Pancreas (tissue), 10 donors: Measurements from ENCODE around the gene KHNYN. TPM values are rescaled to one million over a fixed set of nuclear protein-coding genes. Genes with fewer than 3 reads are reported as not detected.
"Not testable (repeated sequence)": the region's sequence is repeated elsewhere in the genome, so short reads cannot be mapped to it uniquely, and the experiment has no call there.

ENCODE experiments used
- ATAC-seq, 4 donors: fragments of 200-7000 bp; cut with Tn5 transposase; one replicate each; pipeline versions ENCODE4 v1.8.0 to v1.9.1; 2020; ENCODE audit warnings: mild to moderate bottlenecking in 4 of 4, moderate library complexity in 4 of 4
- DNase-seq, 6 donors: peaks; one replicate each; pipeline ENCODE4 v3.0.0-alpha.2; 2020
- FAIRE-seq: peaks from 2 replicates; lab custom pipeline; 2012; peaks lifted over from hg19 to GRCh38; lab: Jason Lieb, UNC
- H3K27ac ChIP-seq, 4 donors: fragments of 200-600 bp; sonication (generic); 1 replicate in 3 of 4; 2 replicates in 1 of 4; pipeline versions ENCODE4 v1.5.0 to v1.8.0; 2020
- H3K27me3 ChIP-seq, 4 donors: fragments of 200-600 bp; one replicate each; pipeline ENCODE4 v1.8.0; 2021
- H3K36me3 ChIP-seq, 3 donors: fragments of 200-600 bp; sonication (generic) in 1 of 3; one replicate each; pipeline versions ENCODE4 v1.5.0 to v1.8.0; 2020 to 2021
- H3K4me1 ChIP-seq, 3 donors: fragments of 200-600 bp; one replicate each; pipeline ENCODE4 v1.8.0; 2021
- H3K4me3 ChIP-seq, 4 donors: fragments of 200-600 bp; sonication (generic) in 2 of 4; one replicate each; pipeline versions ENCODE4 v1.5.0 to v1.8.0; 2020 to 2021
- H3K9me3 ChIP-seq, 4 donors: fragments of 200-600 bp; one replicate each; pipeline ENCODE4 v1.8.0; 2021
- CTCF ChIP-seq, 4 donors: fragments of 200-600 bp; sonication (generic) in 3 of 4; IDR thresholded peaks; one replicate each; pipeline versions ENCODE4 v1.5.0 to v1.8.0; 2021; ENCODE audit warnings: antibody characterized with exemption in 4 of 4
- WGBS, 2 donors: extraction: QIAGEN DNeasy Blood & Tissue Kit; methylation state at CpG; one replicate each; pipeline ENCODE4 v1.1.7; 2013; 5-methylcytosine and 5-hydroxymethylcytosine counted together
- intact Hi-C, 3 donors: fragments of 100-400 bp; cut with DNase I; formaldehyde crosslinking; loops; one replicate each; pipeline versions ENCODE4 v1.11.1 to v1.14.2; 2022
- polyA plus RNA-seq, 2 donors: library from polyadenylated mRNA; stranded (reverse); fragments of 200-250 nt; gene quantifications; one replicate each; pipeline ENCODE4 v1.2.3, GENCODE V29; 2013
- total RNA-seq, 6 donors: library from RNA; stranded (reverse); fragmentation: NEBNext Ultra II Directional in 4 of 6; extraction: Animal tissue kit (Norgen Biotek cat#: 25700) in 4 of 6; gene quantifications; one replicate each; pipeline versions ENCODE4 v1.2.1 to v1.2.4, GENCODE V29; 2021 to 2023
- donor health status: healthy with polysubstance abuse.
- donor health status: DM: no; HTN: no; CAD: no; lungs with moderate emphysema.
- donor health status: DM: no; HTN: no; CAD: no.
- donor health status: control.
- donor health status: control.
- donor health status: Bipolar disorder and iron deficiency.
- donor health status: DM: yes; HTN: yes; CAD: no.
- donor health status: DM: no; HTN: no; CAD: no.
- donor health status: DM: no; HTN: no; CAD: no.
- donor health status: DM: yes; HTN: yes; CAD: no.

Gene KHNYN
- total and polyA plus RNA-seq, 8 donors = 21.8 to 42.9 (median 26.8) TPM

GRCh38 chr14:24475261-24475660 is 45.5 kb downstream of the KHNYN start:
- no peak overlapping the region for H3K27ac ChIP-seq
- DNase-seq = no peak
- TF ChIP-seq CTCF (IDR thresholded peaks at IDR 0.05) = no peak
- H3K27me3 ChIP-seq = no peaks in the 10 kb centered on the region
- 85 to 93% methylated on average over 4 of the region's 4 CpGs for whole genome bisulfite sequencing, 2 donors
- H3K4me1 ChIP-seq = no peaks in the 10 kb centered on the region
- no peaks in the 10 kb centered on the region for H3K9me3 ChIP-seq
- no peak for FAIRE-seq
- no peak overlapping the region for H3K4me3 ChIP-seq
- H3K36me3 ChIP-seq = no peaks in the 10 kb centered on the region
- no peak for ATAC-seq
- intact Hi-C loops = no loop called here

- WGBS, 2 donors = 4 to 96% methylated on average over 1 of the region's 1 CpG
- H3K4me1 ChIP-seq, FAIRE-seq, H3K27me3 ChIP-seq, DNase-seq, H3K27ac ChIP-seq, intact Hi-C loops, H3K4me3 ChIP-seq, H3K36me3 ChIP-seq, H3K9me3 ChIP-seq, ATAC-seq: not testable (repeated sequence)
Observed at GRCh38 chr14:24479999-24480398, 50.2 kb downstream of the KHNYN start.

- no peak for FAIRE-seq
- no peak overlapping the region for H3K4me3 ChIP-seq
Observed at GRCh38 chr14:24481622-24482324, 52.0 kb downstream of the KHNYN start.

GRCh38 chr14:24482699-24483303 is 53.0 kb downstream of the KHNYN start:
- intact Hi-C loops, ATAC-seq: not testable (repeated sequence)
- WGBS, 2 donors = 64 to 87% methylated on average over 2 of the region's 2 CpGs

More at GRCh38 chr14:24481622-24482324, 52.0 kb downstream of the KHNYN start:
- Histone ChIP-seq H3K4me1 (no peaks in the 10 kb centered on the region), H3K27me3 (no peaks in the 10 kb centered on the region), H3K9me3 (no peaks in the 10 kb centered on the region), H3K36me3 (no peaks in the 10 kb centered on the region), H3K27ac (no peak overlapping the region)
- peak in 2 of 4 donors; percentile 30 to 32 for TF ChIP-seq CTCF (IDR thresholded peaks at IDR 0.05)
- intact Hi-C loops = no loop called here
- 55 to 65% methylated on average over 23 of the region's 23 CpGs for WGBS, 2 donors
- ATAC-seq (peak in 3 of 4 donors; percentile 56 to 91 (median 73)), DNase-seq (peak in 5 of 6 donors; percentile 22 to 63 (median 32))

GRCh38 chr14:24483604-24484252 is 54.0 kb downstream of the KHNYN start:
- intact Hi-C loops = no loop called here
- no peaks in the 10 kb centered on the region for H3K9me3 ChIP-seq
- H3K27me3 ChIP-seq = no peaks in the 10 kb centered on the region
- no peak overlapping the region for H3K27ac ChIP-seq
- ATAC-seq (no peak), FAIRE-seq (no peak), DNase-seq (no peak)
- WGBS, 2 donors = 60 to 69% methylated on average over 4 of the region's 4 CpGs
- no peaks in the 10 kb centered on the region for H3K4me1 ChIP-seq
- H3K36me3 ChIP-seq = no peaks in the 10 kb centered on the region
- H3K4me3 ChIP-seq = no peak overlapping the region
- TF ChIP-seq CTCF (IDR thresholded peaks at IDR 0.05) = no peak

More at GRCh38 chr14:24482699-24483303, 53.0 kb downstream of the KHNYN start:
- FAIRE-seq, H3K4me3 ChIP-seq, H3K4me1 ChIP-seq, H3K27ac ChIP-seq, H3K36me3 ChIP-seq, H3K27me3 ChIP-seq, DNase-seq, H3K9me3 ChIP-seq: not testable (repeated sequence)

Other genes with a start within 250 kb of the KHNYN start
- gene IPO4, start 241.1 kb upstream of the KHNYN start, total RNA-seq = 10 to 100 TPM; 24.6 to 62.0 (median 31.0) TPM
- gene IPO4, start 241.1 kb upstream of the KHNYN start, polyA plus RNA-seq = 10 to 100 TPM; 21.3 to 29.4 TPM
- gene TM9SF1, start 234.5 kb upstream of the KHNYN start, total RNA-seq = 10 to 100 TPM; 29.2 to 46.8 (median 38.4) TPM
- gene TM9SF1, start 234.5 kb upstream of the KHNYN start, polyA plus RNA-seq = 10 to 100 TPM; 20.5 to 34.4 TPM
- under 1 TPM in 5 of 6 donors, not detected in 1; 0.16 to 0.66 (median 0.40) TPM for gene TSSK4, start 224.3 kb upstream of the KHNYN start, total RNA-seq
- under 1 TPM; 0.14 to 0.46 TPM for gene TSSK4, start 224.3 kb upstream of the KHNYN start, polyA plus RNA-seq
- 10 to 100 TPM; 16.3 to 31.2 (median 22.4) TPM for gene CHMP4A, start 216.5 kb upstream of the KHNYN start, total RNA-seq
- gene CHMP4A, start 216.5 kb upstream of the KHNYN start, polyA plus RNA-seq = 10 to 100 TPM; 35.4 to 79.9 TPM
- 10 to 100 TPM in 2 of 6 donors, 1 to 10 TPM in 4; 7.8 to 11.9 (median 9.3) TPM for gene MDP1, start 213.9 kb upstream of the KHNYN start, total RNA-seq
- gene MDP1, start 213.9 kb upstream of the KHNYN start, polyA plus RNA-seq = 10 to 100 TPM; 20.4 to 31.7 TPM
- 10 to 100 TPM; 32.5 to 65.1 (median 46.9) TPM for gene NEDD8, start 197.6 kb upstream of the KHNYN start, total RNA-seq
- 100 to 1,000 TPM in 1 of 2 donors, 10 to 100 TPM in 1; 62.8 to 118 TPM for gene NEDD8, start 197.6 kb upstream of the KHNYN start, polyA plus RNA-seq
- 10 to 100 TPM; 24.3 to 37.0 (median 28.6) TPM for gene GMPR2, start 197.0 kb upstream of the KHNYN start, total RNA-seq
- gene GMPR2, start 197.0 kb upstream of the KHNYN start, polyA plus RNA-seq = 10 to 100 TPM; 23.6 to 48.1 TPM
- gene TINF2, start 187.3 kb upstream of the KHNYN start, total RNA-seq = 10 to 100 TPM; 32.1 to 42.6 (median 34.4) TPM
- gene TINF2, start 187.3 kb upstream of the KHNYN start, polyA plus RNA-seq = 10 to 100 TPM; 23.8 to 43.8 TPM
- 1 to 10 TPM; 1.2 to 3.8 (median 2.2) TPM for gene TGM1, start 166.8 kb upstream of the KHNYN start, total RNA-seq
- gene TGM1, start 166.8 kb upstream of the KHNYN start, polyA plus RNA-seq = 1 to 10 TPM; 4.8 to 5.4 TPM
- 10 to 100 TPM; 15.4 to 21.0 (median 18.2) TPM for gene RABGGTA, start 158.4 kb upstream of the KHNYN start, total RNA-seq
- 10 to 100 TPM; 49.1 to 51.5 TPM for gene RABGGTA, start 158.4 kb upstream of the KHNYN start, polyA plus RNA-seq
- gene DHRS1, start 130.2 kb upstream of the KHNYN start, total RNA-seq = 10 to 100 TPM in 3 of 6 donors, 1 to 10 TPM in 3; 6.1 to 15.3 (median 11.2) TPM
- gene DHRS1, start 130.2 kb upstream of the KHNYN start, polyA plus RNA-seq = 10 to 100 TPM; 18.9 to 21.1 TPM
- 10 to 100 TPM in 4 of 6 donors, 1 to 10 TPM in 2; 8.8 to 13.9 (median 11.3) TPM for gene NOP9, start 130.1 kb upstream of the KHNYN start, total RNA-seq
- 1 to 10 TPM; 6.2 to 8.7 TPM for gene NOP9, start 130.1 kb upstream of the KHNYN start, polyA plus RNA-seq
- gene CIDEB, start 122.0 kb upstream of the KHNYN start, total RNA-seq = 10 to 100 TPM in 3 of 6 donors, 1 to 10 TPM in 3; 6.3 to 11.3 (median 9.4) TPM
- gene CIDEB, start 122.0 kb upstream of the KHNYN start, polyA plus RNA-seq = 10 to 100 TPM in 1 of 2 donors, 1 to 10 TPM in 1; 9.2 to 15.0 TPM
- 1 to 10 TPM; 1.5 to 3.0 (median 2.2) TPM for gene LTB4R2, start 119.8 kb upstream of the KHNYN start, total RNA-seq
- 1 to 10 TPM in 1 of 2 donors, under 1 TPM in 1; 0.73 to 3.1 TPM for gene LTB4R2, start 119.8 kb upstream of the KHNYN start, polyA plus RNA-seq
- gene LTB4R, start 118.5 kb upstream of the KHNYN start, total RNA-seq = 1 to 10 TPM; 1.9 to 3.2 (median 2.3) TPM
- 10 to 100 TPM; 13.0 to 15.5 TPM for gene LTB4R, start 118.5 kb upstream of the KHNYN start, polyA plus RNA-seq
- gene ADCY4, start 94.9 kb upstream of the KHNYN start, total RNA-seq = 10 to 100 TPM in 1 of 6 donors, 1 to 10 TPM in 5; 3.2 to 10.6 (median 5.1) TPM
- 10 to 100 TPM; 33.8 to 59.3 TPM for gene ADCY4, start 94.9 kb upstream of the KHNYN start, polyA plus RNA-seq
- 10 to 100 TPM in 1 of 6 donors, 1 to 10 TPM in 5; 3.9 to 12.1 (median 5.7) TPM for gene RIPK3, start 90.0 kb upstream of the KHNYN start, total RNA-seq
- 10 to 100 TPM; 12.9 to 13.0 TPM for gene RIPK3, start 90.0 kb upstream of the KHNYN start, polyA plus RNA-seq
- gene NFATC4, start 61.8 kb upstream of the KHNYN start, total RNA-seq = 10 to 100 TPM in 3 of 6 donors, 1 to 10 TPM in 3; 3.3 to 27.5 (median 10.5) TPM
- gene NFATC4, start 61.8 kb upstream of the KHNYN start, polyA plus RNA-seq = 10 to 100 TPM; 77.0 to 97.9 TPM
- 1 to 10 TPM; 2.1 to 9.0 (median 4.3) TPM for gene NYNRIN, start 31.0 kb upstream of the KHNYN start, total RNA-seq
- 1 to 10 TPM; 2.7 to 5.6 TPM for gene NYNRIN, start 31.0 kb upstream of the KHNYN start, polyA plus RNA-seq
- gene CBLN3, start 286 bp upstream of the KHNYN start, total RNA-seq = 1 to 10 TPM in 1 of 6 donors, under 1 TPM in 5; 0.47 to 5.6 (median 0.75) TPM
- 1 to 10 TPM in 1 of 2 donors, under 1 TPM in 1; 0.91 to 1.4 TPM for gene CBLN3, start 286 bp upstream of the KHNYN start, polyA plus RNA-seq
- 10 to 100 TPM; 22.0 to 33.8 (median 28.9) TPM for gene SDR39U1, start 12.8 kb downstream of the KHNYN start, total RNA-seq
- 100 to 1,000 TPM in 1 of 2 donors, 10 to 100 TPM in 1; 86.1 to 124 TPM for gene SDR39U1, start 12.8 kb downstream of the KHNYN start, polyA plus RNA-seq
- under 1 TPM in 2 of 6 donors, not detected in 4; 0.64 to 0.69 TPM for gene CMA1, start 78.3 kb downstream of the KHNYN start, total RNA-seq
- gene CMA1, start 78.3 kb downstream of the KHNYN start, polyA plus RNA-seq = under 1 TPM in 1 of 2 donors, not detected in 1; 0.14 TPM
- gene CTSG, start 146.3 kb downstream of the KHNYN start, total RNA-seq = 1 to 10 TPM in 2 of 6 donors, under 1 TPM in 2, not detected in 2; 0.14 to 3.5 (median 1.5) TPM
- gene CTSG, start 146.3 kb downstream of the KHNYN start, polyA plus RNA-seq = under 1 TPM in 1 of 2 donors, not detected in 1; 0.14 TPM
- under 1 TPM in 4 of 6 donors, not detected in 2; 0.28 to 0.90 (median 0.71) TPM for gene GZMH, start 179.7 kb downstream of the KHNYN start, total RNA-seq
- gene GZMH, start 179.7 kb downstream of the KHNYN start, polyA plus RNA-seq = under 1 TPM; 0.21 to 0.61 TPM
- gene GZMB, start 204.2 kb downstream of the KHNYN start, total RNA-seq = 1 to 10 TPM in 2 of 6 donors, under 1 TPM in 3, not detected in 1; 0.28 to 1.8 (median 0.62) TPM
- not detected for gene GZMB, start 204.2 kb downstream of the KHNYN start, polyA plus RNA-seq